ENCODE data around the gene GSG1L.
"Not testable (repeated sequence)": the region's sequence is repeated elsewhere in the genome, so short reads cannot be mapped to it uniquely, and the experiment has no call there.

Gene GSG1L

DNA sequence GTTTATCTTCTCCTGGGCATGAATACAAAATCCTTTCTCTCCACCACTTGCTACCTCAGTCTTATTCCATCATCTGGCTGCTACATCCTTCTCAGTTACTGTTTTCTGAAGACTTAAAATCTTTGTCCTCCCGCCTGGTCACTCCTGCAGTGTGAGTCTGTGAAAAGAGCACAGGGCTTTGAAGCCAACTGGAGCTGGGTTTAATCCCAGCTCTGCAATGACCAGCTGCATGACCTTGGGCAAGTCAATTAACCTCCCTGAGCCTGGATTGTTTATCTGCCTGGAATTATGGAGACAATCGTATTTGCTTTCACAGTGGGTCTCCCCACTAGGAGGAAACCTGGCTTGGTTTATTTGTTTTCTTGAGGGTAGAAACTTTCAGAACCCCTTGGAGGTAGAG lies 183.2 kb downstream of the GSG1L start:
- no peak for DNase-seq

DNA sequence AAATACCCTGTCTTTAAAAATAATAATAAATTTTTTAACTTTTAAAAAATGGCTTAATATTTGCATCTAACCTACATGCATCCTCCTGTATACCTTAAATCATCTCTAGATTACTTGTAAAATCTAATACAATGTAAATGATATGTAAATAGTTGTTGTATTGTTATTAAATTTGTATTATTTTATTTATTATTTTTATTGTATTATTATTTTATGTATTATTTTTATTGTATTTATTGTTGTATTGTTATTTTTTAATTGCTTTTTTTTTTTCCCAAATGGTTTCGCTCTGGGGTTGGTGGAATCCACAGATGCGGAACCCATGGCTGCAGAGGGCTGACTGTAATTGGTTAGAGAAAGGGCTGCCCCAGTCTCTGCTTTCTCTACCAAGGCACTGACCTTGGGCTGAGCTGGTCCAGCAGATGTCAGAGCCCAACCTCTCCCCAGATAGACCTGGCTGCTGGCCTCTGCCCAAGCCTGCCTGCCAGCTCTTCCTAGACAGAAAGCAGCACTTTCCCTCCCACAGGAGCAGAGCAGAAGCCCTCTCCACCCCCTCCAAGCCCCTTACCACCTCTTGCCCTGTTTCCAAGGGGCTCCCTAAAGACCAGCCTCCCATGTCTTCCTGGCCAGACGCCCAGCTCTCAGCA lies 183.8 kb downstream of the GSG1L start:
- DNase-seq = no peak

DNA sequence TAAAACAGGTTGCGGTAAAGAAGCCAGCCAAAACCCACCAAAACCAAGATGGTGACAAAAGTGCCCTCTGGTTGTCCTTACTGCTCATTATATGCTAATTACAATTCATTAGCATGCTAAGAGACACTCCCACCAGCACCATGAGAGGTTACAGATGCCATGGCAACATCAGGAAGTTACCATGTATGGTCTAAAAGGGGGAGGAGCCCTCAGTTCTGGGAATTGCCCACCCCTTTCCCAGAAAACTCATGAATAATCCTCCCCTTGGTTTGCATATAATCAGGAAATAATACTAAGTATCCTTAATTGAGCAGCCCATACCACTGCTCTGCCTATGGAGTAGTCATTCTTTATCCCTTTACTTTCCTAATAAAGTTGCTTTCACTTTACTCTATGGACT lies 190.9 kb downstream of the GSG1L start:
- DNase-seq = not testable (repeated sequence)

DNA sequence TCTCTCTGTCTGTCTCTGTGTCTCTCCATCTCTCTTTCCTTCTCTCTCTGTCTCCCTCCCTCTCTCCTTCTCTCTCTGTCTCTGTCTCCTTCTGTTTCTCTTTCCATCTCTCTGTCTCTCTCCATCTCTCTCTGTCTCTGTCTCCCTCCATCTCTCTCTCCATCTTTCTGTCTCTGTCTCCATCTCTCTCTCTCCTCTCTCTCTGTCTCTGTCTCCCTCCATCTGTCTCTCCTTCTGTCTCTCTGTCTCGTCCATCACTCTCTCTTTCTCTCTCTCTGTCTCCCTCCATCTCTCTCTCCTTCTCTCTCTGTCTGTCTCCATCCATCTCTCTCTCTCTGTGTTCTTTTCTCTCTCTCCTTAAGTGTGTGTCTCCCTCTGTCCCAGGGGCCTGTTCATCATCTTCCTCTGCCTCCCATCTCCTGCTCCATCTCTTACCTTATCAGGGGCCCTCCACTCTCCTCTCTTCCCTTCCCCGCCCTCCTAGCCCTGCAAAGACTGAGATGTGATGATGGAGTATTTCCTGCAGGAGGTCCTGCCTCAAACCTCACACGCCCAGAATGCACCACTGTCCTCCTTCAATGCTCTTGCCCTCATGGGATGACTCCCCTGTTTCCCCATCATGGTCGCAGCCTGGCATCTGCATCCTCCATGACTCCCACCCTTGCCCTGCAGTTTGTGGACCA lies 193.3 kb downstream of the GSG1L start:
- no peak for DNase-seq

GRCh38 chr16:27869411-27869810 lies 194.1 kb downstream of the GSG1L start:
- DNase-seq = no peak

- DNase-seq = no peak
These were observed 195.3 kb downstream of the GSG1L start for GRCh38 chr16:27868180-27868579.

GRCh38 chr16:27867122-27868110 lies 196.1 kb downstream of the GSG1L start:
- peak; percentile 16 for DNase-seq

- no peak for DNase-seq
These were observed 200.1 kb downstream of the GSG1L start for GRCh38 chr16:27863377-27863776.

DNA sequence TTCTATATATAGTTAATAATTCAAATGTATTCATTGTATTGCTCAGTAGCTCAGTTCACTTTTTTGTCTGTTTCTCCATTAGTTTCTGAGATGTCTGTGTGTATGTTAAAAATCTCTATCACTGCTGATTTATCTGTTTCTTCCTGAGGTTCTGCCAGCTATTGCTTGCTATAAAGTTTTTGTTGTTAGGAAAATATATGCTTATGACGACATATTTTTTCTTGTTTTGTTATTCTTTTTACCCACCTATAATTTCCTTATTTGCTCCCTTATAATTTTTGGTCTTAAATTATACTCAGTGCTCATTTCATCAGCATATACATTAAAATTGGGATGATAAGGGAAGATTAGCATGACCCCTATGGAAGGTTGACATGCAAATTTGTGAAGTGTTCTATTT lies 200.6 kb downstream of the GSG1L start:
- no peak for DNase-seq

DNA sequence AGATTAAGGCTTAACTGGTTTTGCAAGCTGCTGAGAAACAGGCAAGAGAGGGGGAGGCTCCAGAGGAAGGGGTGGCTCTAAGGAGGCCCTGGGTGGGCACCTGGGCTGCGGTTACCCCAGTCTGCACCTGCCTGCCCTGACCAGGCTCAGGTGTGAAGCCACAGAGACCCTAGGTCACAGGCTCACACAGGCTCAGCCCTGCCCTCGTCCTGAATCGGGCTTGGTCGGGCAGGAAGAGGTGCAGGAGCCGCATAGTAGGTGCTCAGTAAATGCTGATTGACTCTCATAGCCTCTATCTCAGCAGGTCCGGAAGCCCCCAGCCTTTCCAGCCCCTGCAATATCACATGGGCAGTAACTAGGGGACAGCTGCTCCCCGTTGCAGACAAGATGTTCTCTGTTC lies 203.4 kb downstream of the GSG1L start:
- DNase-seq = no peak

- DNase-seq = no peak
These were observed 204.5 kb downstream of the GSG1L start for GRCh38 chr16:27859020-27859419.

DNA sequence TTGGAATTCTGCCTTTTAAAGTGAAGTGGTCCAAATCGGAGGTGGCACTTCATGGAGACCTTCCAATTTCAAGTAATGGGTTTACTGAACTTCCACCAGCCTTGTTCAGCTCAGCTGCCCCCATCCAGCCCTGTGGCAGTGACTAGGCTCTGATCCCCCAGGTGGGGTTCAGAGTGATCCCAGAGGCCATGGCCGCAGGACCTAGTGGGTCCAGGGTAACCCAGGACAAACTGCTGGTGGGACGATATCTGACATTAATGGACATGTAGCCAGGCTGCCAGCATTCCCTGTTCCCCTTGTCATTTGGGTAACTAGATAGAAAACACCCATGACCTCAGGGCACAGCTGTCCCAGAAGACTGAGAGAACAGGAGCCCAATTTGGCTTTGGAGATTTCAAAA lies 209.9 kb downstream of the GSG1L start:
- no peak for DNase-seq

GRCh38 chr16:27853101-27853500 lies 210.4 kb downstream of the GSG1L start:
- no peak for DNase-seq

DNA sequence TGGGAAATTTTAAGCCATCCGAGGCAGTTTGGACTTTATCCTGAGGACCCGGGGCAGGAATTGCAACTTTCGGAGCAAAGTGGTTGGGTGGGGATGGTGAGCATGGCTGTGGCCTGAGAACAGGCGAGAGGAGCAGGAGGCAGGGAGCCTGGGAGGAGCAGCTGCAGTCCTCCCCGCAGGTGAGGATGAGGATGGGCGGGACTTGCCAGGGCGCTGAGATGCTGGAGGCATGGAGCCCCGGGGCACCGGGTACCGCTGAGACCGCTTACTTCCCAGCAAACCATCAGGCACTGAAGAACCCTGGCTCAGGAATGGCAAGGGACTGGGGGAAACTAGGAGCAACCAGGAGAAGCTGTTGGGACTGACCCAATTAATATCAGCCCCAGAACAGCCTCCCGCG lies 210.8 kb downstream of the GSG1L start:
- DNase-seq = no peak

DNA sequence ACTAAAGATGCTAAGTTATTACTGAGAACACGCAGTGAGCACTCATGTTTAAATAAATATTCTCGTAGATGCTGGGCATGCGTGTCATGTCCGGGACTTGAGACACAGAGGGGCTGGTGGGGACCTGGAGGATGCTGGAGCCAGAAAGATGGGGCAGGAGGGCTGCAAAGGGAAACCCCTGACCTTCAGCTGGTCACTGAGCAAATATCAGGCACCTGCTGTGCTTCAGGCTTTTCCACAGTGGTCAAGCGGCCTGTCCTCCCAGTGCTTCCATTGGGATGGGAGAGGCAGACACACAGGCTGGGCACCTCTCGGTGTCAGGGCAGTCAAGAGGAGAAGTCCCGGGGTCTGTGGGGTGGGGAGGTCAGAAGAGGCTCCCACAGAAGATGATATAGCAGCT lies 211.4 kb downstream of the GSG1L start:
- DNase-seq = no peak

DNA sequence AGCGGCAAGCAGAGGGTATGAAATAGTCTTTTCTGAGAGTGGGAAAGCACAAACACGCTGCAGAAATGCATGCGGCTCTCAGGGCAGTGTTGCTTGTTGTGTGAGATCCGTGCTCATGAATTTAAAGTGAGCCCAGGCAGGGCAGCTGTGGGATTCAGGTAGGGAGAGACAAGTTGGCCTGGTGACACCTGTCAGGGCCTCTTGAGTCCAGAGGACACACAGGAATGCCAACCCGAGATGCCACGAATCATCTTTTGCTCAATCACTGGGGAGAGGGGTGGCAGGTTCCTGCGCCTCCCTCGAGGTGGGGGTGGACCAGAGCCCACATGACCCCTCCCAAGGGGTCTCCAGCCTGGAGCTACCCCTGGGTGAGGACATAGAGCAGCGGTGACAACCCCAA lies 211.9 kb downstream of the GSG1L start:
- no peak for DNase-seq

DNA sequence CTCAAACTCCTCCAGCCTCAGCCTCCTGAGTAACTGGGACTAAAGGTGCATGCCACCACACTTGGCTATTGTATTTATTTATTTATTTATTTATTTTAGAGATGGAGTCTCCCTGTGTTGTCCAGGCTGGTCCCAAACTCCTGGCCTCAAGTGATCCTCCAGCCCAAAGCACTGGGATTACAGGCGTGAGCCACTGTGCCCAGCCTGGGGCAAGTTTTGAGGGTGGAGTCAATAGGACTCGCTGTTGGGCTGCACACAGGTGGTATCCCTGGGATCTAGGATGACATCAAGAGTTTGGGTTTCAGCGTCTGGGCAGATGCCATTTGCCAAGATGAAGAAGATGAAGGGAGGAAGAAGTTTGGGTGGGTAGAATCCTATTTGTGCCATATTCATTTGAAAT lies 213.9 kb downstream of the GSG1L start:
- DNase-seq = no peak

GRCh38 chr16:27847030-27847550 lies 216.4 kb downstream of the GSG1L start:
- no peak for DNase-seq

DNA sequence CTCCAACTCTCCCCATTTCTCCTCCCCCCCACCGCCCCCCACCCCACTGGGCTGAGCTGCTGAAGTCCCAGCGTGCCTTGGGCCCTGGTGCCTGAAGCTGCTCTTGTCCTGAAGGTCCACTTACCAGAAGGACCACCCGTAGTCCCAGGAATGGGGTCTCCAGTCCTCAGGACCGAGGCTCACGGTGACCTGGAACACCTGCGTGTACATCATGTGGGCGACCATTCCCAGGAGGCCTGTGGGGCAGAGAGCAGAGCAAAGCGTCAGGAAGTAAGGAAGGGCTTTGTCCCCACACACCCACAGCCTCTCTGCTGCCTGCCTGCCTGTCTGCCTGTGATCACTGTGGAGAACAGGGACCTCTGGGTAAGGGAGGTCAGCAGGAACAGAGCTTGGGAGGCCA lies 218.7 kb downstream of the GSG1L start:
- DNase-seq = no peak

DNA sequence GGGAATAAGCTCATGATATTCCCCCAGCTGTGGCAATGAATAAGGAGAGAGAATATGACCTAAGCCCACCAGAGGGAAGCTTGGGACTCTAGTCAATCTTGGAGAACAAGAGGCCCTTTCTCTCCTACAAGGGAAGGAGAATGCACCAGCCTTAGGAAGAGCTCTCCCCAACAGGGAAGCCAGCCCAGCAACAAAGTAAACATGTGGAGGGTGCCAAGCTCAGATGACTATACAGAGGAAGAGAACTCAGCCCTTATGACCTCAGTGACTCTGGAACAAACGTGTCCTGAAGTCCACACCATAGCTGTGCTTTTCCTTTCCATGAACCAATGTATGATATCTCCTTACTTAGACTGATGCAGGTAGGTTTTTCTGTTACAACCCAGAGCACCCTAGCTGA lies 219.7 kb downstream of the GSG1L start:
- no peak for DNase-seq

- no peak for DNase-seq
These were observed 221.6 kb downstream of the GSG1L start for GRCh38 chr16:27841911-27842310.

DNA sequence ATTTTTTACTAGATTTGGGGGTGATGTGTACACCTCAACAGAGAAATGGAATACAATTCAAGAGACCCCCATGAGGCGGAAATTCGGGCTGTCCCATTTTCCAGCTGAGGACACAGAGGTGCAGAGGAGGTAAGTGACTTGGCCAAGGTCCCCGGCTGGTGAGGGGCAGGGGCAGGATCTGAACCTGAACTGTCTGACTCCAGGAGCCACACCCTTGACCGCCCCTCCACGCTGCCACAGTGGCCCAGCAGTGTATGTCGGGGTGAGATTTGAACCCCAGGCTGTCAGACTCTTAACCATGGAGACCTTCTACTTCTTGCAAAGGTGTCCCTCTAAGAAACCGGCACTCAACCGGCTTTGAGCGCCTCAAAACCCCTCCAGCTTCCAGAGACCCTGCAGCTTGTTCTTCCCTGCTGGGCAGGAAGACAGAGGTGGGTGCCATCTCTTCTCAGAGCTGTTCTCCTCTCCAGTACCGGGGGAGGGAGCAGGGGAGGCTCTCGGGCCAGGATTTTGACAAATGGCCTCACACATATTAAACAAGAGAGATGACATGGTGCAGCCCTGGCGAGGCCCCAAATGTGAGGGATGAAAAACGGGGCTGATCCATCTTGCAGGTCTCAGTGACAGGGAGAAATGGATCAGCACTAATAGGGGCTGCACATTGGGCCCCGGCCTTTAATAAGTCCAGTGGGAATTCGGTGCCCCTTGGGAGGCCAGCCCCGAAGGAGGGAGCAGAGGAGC lies 222.3 kb downstream of the GSG1L start:
- DNase-seq = no peak
